Pancreas (tissue), 10 donors: Measurements from ENCODE around the gene GPSM1. TPM values are rescaled to one million over a fixed set of nuclear protein-coding genes. Genes with fewer than 3 reads are reported as not detected.

Experiments
- ATAC-seq, 4 donors: fragments of 200-7000 bp; cut with Tn5 transposase; one replicate each; pipeline versions ENCODE4 v1.8.0 to v1.9.1; 2020; ENCODE audit warnings: mild to moderate bottlenecking in 4 of 4, moderate library complexity in 4 of 4
- DNase-seq, 6 donors: peaks; one replicate each; pipeline ENCODE4 v3.0.0-alpha.2; 2020
- FAIRE-seq: peaks from 2 replicates; lab custom pipeline; 2012; peaks lifted over from hg19 to GRCh38; lab: Jason Lieb, UNC
- H3K27ac ChIP-seq, 4 donors: fragments of 200-600 bp; sonication (generic); 1 replicate in 3 of 4; 2 replicates in 1 of 4; pipeline versions ENCODE4 v1.5.0 to v1.8.0; 2020
- H3K27me3 ChIP-seq, 4 donors: fragments of 200-600 bp; one replicate each; pipeline ENCODE4 v1.8.0; 2021
- H3K36me3 ChIP-seq, 3 donors: fragments of 200-600 bp; sonication (generic) in 1 of 3; one replicate each; pipeline versions ENCODE4 v1.5.0 to v1.8.0; 2020 to 2021
- H3K4me1 ChIP-seq, 3 donors: fragments of 200-600 bp; one replicate each; pipeline ENCODE4 v1.8.0; 2021
- H3K4me3 ChIP-seq, 4 donors: fragments of 200-600 bp; sonication (generic) in 2 of 4; one replicate each; pipeline versions ENCODE4 v1.5.0 to v1.8.0; 2020 to 2021
- H3K9me3 ChIP-seq, 4 donors: fragments of 200-600 bp; one replicate each; pipeline ENCODE4 v1.8.0; 2021
- CTCF ChIP-seq, 4 donors: fragments of 200-600 bp; sonication (generic) in 3 of 4; IDR thresholded peaks; one replicate each; pipeline versions ENCODE4 v1.5.0 to v1.8.0; 2021; ENCODE audit warnings: antibody characterized with exemption in 4 of 4
- WGBS, 2 donors: extraction: QIAGEN DNeasy Blood & Tissue Kit; methylation state at CpG; one replicate each; pipeline ENCODE4 v1.1.7; 2013; 5-methylcytosine and 5-hydroxymethylcytosine counted together
- intact Hi-C, 3 donors: fragments of 100-400 bp; cut with DNase I; formaldehyde crosslinking; loops; one replicate each; pipeline versions ENCODE4 v1.11.1 to v1.14.2; 2022
- polyA plus RNA-seq, 2 donors: library from polyadenylated mRNA; stranded (reverse); fragments of 200-250 nt; gene quantifications; one replicate each; pipeline ENCODE4 v1.2.3, GENCODE V29; 2013
- total RNA-seq, 6 donors: library from RNA; stranded (reverse); fragmentation: NEBNext Ultra II Directional in 4 of 6; extraction: Animal tissue kit (Norgen Biotek cat#: 25700) in 4 of 6; gene quantifications; one replicate each; pipeline versions ENCODE4 v1.2.1 to v1.2.4, GENCODE V29; 2021 to 2023
- donor health status: healthy with polysubstance abuse.
- donor health status: DM: no; HTN: no; CAD: no; lungs with moderate emphysema.
- donor health status: DM: no; HTN: no; CAD: no.
- donor health status: control.
- donor health status: control.
- donor health status: Bipolar disorder and iron deficiency.
- donor health status: DM: yes; HTN: yes; CAD: no.
- donor health status: DM: no; HTN: no; CAD: no.
- donor health status: DM: no; HTN: no; CAD: no.
- donor health status: DM: yes; HTN: yes; CAD: no.

The GPSM1 gene
- total and polyA plus RNA-seq, 8 donors: 6.8 to 54.4 (median 12.6) TPM

DNA sequence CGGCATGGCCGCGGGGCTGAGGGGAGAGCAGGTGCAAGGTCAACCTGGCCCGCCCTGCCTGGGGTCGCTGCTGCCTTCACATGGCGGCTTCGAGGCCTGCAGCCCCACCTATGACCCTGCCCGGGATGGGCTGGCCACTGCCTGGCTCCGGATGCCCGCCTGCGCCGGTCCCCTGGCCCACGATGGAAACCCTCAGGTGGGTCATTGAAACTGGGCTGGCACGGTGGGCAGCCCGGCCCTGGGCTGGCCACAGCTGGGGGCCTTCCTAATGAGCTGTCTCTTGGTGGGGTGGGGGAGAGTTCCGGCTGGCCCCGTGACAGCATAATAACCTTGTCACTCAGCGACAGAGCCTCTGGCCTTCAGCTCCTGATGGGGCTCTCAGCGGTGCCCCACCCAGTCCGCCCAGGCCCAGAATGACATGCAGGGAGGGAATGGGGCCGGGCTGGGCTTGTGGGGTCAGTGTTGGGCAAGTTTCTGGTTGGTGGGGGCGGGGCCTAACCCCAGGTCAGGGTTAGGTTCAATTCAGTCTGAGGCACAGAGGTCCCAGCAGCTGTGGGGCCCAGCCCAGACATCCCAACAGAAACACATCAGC lies 23.4 kb upstream of the GPSM1 start, which contains the start of gene CCDC187:
Gene CCDC187, minus strand, starts transcription at position 270 of the 592 bp plus-strand sequence. Its CDS starts 264 bp downstream, at position 6.
- Histone ChIP-seq H3K27me3 (no peaks in the 10 kb centered on the region), H3K4me3 (no peak within 1 kb of the TSS), H3K36me3 (no peaks in the 10 kb centered on the region), H3K27ac (no peak within 1 kb of the TSS), H3K9me3 (no peaks in the 10 kb centered on the region), H3K4me1 (no peaks in the 10 kb centered on the region)
- WGBS, 2 donors: 56 to 73% methylated on average over 22 of the region's 22 CpGs
- DNase-seq (peak in 2 of 6 donors; percentile 15 to 76), FAIRE-seq (no peak), ATAC-seq (no peak)
- intact Hi-C loops: no loop called here
- TF ChIP-seq CTCF (IDR thresholded peaks at IDR 0.05): no peak

GRCh38 chr9:136304456-136304855 lies 22.9 kb upstream of the GPSM1 start:
- ATAC-seq (no peak), DNase-seq (peak in 2 of 6 donors; percentile 27 to 51), FAIRE-seq (no peak)
- Histone ChIP-seq H3K4me1 (no peaks in the 10 kb centered on the region), H3K27ac (no peak overlapping the region), H3K9me3 (no peaks in the 10 kb centered on the region), H3K27me3 (no peaks in the 10 kb centered on the region), H3K4me3 (no peak overlapping the region), H3K36me3 (no peaks in the 10 kb centered on the region)
- 68 to 84% methylated on average over 9 to 10 of the region's 10 CpGs for WGBS, 2 donors
- no peak for TF ChIP-seq CTCF (IDR thresholded peaks at IDR 0.05)
- intact Hi-C loops: no loop called here

GRCh38 chr9:136304981-136305380 lies 22.4 kb upstream of the GPSM1 start:
- no peak for TF ChIP-seq CTCF (IDR thresholded peaks at IDR 0.05)
- H3K27ac ChIP-seq: no peak overlapping the region
- FAIRE-seq: no peak
- intact Hi-C loops: no loop called here
- H3K4me3 ChIP-seq: no peak overlapping the region
- no peaks in the 10 kb centered on the region for H3K4me1 ChIP-seq
- no peaks in the 10 kb centered on the region for H3K36me3 ChIP-seq
- 60 to 75% methylated on average over 13 of the region's 13 CpGs for WGBS, 2 donors
- no peaks in the 10 kb centered on the region for H3K9me3 ChIP-seq
- DNase-seq: peak in 2 of 6 donors; percentile 9 to 69
- no peaks in the 10 kb centered on the region for H3K27me3 ChIP-seq
- ATAC-seq: no peak

DNA sequence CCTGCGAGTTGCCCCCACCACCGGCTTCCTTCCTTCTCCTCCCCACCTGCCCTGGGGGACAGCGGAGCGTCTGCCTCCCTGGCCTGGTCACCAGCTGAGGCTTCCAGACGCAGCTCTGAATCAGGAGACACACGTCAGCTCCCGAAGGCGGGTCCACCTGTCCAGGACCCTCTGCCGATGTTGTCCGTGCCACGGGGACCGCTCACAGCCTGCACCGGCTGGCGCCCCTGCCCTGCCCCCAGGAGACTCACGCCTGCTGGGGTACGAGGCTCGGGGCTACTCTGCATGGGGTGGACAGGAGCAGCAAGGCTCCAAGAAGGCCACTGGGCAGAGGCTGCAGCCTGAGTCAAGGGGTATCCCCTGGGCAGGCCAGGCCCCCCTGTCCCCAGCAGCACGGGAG lies 21.5 kb upstream of the GPSM1 start:
- TF ChIP-seq CTCF (IDR thresholded peaks at IDR 0.05): no peak
- Histone ChIP-seq H3K27me3 (no peaks in the 10 kb centered on the region), H3K27ac (no peak overlapping the region), H3K36me3 (no peaks in the 10 kb centered on the region), H3K4me1 (no peaks in the 10 kb centered on the region), H3K4me3 (no peak overlapping the region), H3K9me3 (no peaks in the 10 kb centered on the region)
- intact Hi-C loops: no loop called here
- FAIRE-seq (no peak), ATAC-seq (no peak), DNase-seq (peak in 2 of 6 donors; percentile 39 to 67)
- WGBS, 2 donors: 52 to 74% methylated on average over 16 to 18 of the region's 18 CpGs
